ENCODE results near the gene AVL9. TPM values are rescaled to one million over a fixed set of nuclear protein-coding genes. Genes with fewer than 3 reads are reported as not detected.

The AVL9 gene
- total RNA-seq, 2 experiments from 2014 or later = 23.3 to 25.4 TPM

DNA sequence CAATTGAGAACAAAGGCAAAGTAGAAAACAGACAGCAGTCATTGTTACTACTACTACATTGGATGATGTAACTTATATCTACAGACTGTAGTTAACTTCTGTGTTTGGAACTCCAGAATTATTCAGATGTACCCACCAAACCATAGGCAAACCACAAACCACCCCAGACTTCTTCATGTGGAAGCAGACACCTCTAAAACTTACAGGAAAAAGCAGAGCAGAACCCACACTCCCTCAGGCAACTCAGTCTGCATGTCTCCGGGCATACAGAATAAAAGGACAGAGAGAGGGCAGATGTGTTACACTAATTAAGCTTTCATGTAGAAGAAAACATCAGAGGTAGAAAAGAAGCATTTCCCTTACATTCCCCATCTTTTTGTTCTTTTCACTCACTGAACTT lies 14.1 kb upstream of the AVL9 start:
- H3K9me3 ChIP-seq (ENCODE audit: control insufficient read depth in 1 of 2, insufficient read depth in 1 of 2, low read length in 2 of 2) = no peaks in the 10 kb centered on the region
- Mint-ChIP-seq H3K27ac (no peak overlapping the region), H3K4me1 (ENCODE audit: low read depth) (no peaks in the 10 kb centered on the region), H3K4me3 (no peak overlapping the region), H3K9me3 (no peaks in the 10 kb centered on the region), H3K36me3 (ENCODE audit: low read depth) (peaks cover 14% of the 10 kb centered on the region), H3K27me3 (no peaks in the 10 kb centered on the region)
- intact Hi-C loops (cut with DNase I, micrococcal nuclease) = no loop called here
- no peak overlapping the region for H3K4me3 ChIP-seq (ENCODE audit: low read length)
- H3K4me1 ChIP-seq (ENCODE audit: insufficient read depth, low read length) = no peaks in the 10 kb centered on the region
- H3K36me3 ChIP-seq (ENCODE audit: insufficient read depth, low read length) = peaks cover 1% of the 10 kb centered on the region
- no peak for TF ChIP-seq CTCF (IDR thresholded peaks at IDR 0.05)
- ChIA-PET CTCF (no interaction called here), POLR2A (no interaction called here)
- H3K27me3 ChIP-seq (ENCODE audit: control insufficient read depth in 1 of 2, insufficient read depth in 2 of 2, low read length in 2 of 2) = no peaks in the 10 kb centered on the region
- H3K27ac ChIP-seq (ENCODE audit: low read depth in 1 of 2, low read length in 2 of 2) = no peak overlapping the region
- DNase-seq = no peak
- ATAC-seq (ENCODE audit: poor library complexity) = no peak

GRCh38 chr7:32481921-32482320 lies 13.4 kb upstream of the AVL9 start:
- Mint-ChIP-seq H3K27ac (no peak overlapping the region), H3K9me3 (no peaks in the 10 kb centered on the region), H3K4me3 (no peak overlapping the region), H3K4me1 (ENCODE audit: low read depth) (no peaks in the 10 kb centered on the region), H3K27me3 (no peaks in the 10 kb centered on the region), H3K36me3 (ENCODE audit: low read depth) (peaks cover 22% of the 10 kb centered on the region)
- Histone ChIP-seq H3K36me3 (ENCODE audit: insufficient read depth, low read length) (peaks cover 9% of the 10 kb centered on the region), H3K27ac (ENCODE audit: low read depth in 1 of 2, low read length in 2 of 2) (no peak overlapping the region), H3K27me3 (ENCODE audit: control insufficient read depth in 1 of 2, insufficient read depth in 2 of 2, low read length in 2 of 2) (no peaks in the 10 kb centered on the region), H3K4me1 (ENCODE audit: insufficient read depth, low read length) (no peaks in the 10 kb centered on the region), H3K4me3 (ENCODE audit: low read length) (no peak overlapping the region), H3K9me3 (ENCODE audit: control insufficient read depth in 1 of 2, insufficient read depth in 1 of 2, low read length in 2 of 2) (no peaks in the 10 kb centered on the region)
- no peak for TF ChIP-seq CTCF (IDR thresholded peaks at IDR 0.05)
- intact Hi-C loops (cut with DNase I, micrococcal nuclease) = no loop called here
- CTCF ChIA-PET = no interaction called here
- ATAC-seq (ENCODE audit: poor library complexity) (no peak), DNase-seq (no peak)
- POLR2A ChIA-PET = no interaction called here

DNA sequence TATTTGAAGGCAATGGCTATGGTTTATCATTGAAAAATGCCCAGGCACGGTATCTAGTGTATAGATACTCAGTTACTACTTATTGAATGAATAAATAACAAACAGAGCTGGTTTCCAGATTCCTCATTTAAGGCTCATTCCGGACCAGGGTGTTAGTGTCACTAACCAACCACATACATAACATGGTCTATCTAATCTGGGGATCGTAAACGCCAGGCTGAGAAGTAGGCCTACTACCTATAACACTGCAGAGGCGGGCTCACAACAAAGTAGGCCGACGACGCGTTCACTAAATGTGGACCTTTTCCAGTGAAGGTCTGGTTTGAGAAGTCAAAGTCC lies 5.5 kb upstream of the AVL9 start:
- Mint-ChIP-seq H3K4me1 (ENCODE audit: low read depth) (peaks cover 38% of the 10 kb centered on the region), H3K27me3 (no peaks in the 10 kb centered on the region), H3K9me3 (no peaks in the 10 kb centered on the region), H3K4me3 (peak overlapping the region; percentile 92), H3K36me3 (ENCODE audit: low read depth) (peaks cover 45% of the 10 kb centered on the region), H3K27ac (peak overlapping the region; percentile 92)
- H3K4me3 ChIP-seq (ENCODE audit: low read length) = peak overlapping the region; percentile 68
- peaks cover 13% of the 10 kb centered on the region for H3K4me1 ChIP-seq (ENCODE audit: insufficient read depth, low read length)
- no peak for DNase-seq
- peak overlapping the region; percentile 83 to 84 for H3K27ac ChIP-seq (ENCODE audit: low read depth in 1 of 2, low read length in 2 of 2)
- ChIA-PET POLR2A (interaction anchor here (0.6 to 1.7 kb wide), 6 partner anchors 9 to 640 kb away, joined by 3 to 14 read pairs (median 3); partner anchors contain the start of genes BBS9 and KBTBD2), CTCF (interaction anchor here (1.5 to 1.6 kb wide), 2 partner anchors 10 to 619 kb away, joined by 4 to 6 read pairs; partner anchors contain the start of gene RP9)
- no peaks in the 10 kb centered on the region for H3K27me3 ChIP-seq (ENCODE audit: control insufficient read depth in 1 of 2, insufficient read depth in 2 of 2, low read length in 2 of 2)
- no peak for ATAC-seq (ENCODE audit: poor library complexity)
- intact Hi-C loops (cut with DNase I, micrococcal nuclease) = loop anchor here (2.0 to 10.0 kb wide), 9 partner anchors 43 to 1895 kb away; partner anchors contain the start of genes KBTBD2 (in 2 of the 2), RP9 (in 2 of the 2), BBS9 (in 1 of the 2) and GARS1 (in 1 of the 2)
- no peak for TF ChIP-seq CTCF (IDR thresholded peaks at IDR 0.05)
- H3K36me3 ChIP-seq (ENCODE audit: insufficient read depth, low read length) = peaks cover 16% of the 10 kb centered on the region
- H3K9me3 ChIP-seq (ENCODE audit: control insufficient read depth in 1 of 2, insufficient read depth in 1 of 2, low read length in 2 of 2) = no peaks in the 10 kb centered on the region

Measured in CD4-positive, alpha-beta T cell (primary cell).